K562 (cell line): ENCODE data around the gene OR2B2. TPM values are rescaled to one million over a fixed set of nuclear protein-coding genes. Genes with fewer than 3 reads are reported as not detected.

Experiments
- ATAC-seq: fragments of 200-7000 bp; cut with Tn5 transposase; 3 replicates; pipeline ENCODE4 v1.9.1; 2020; ENCODE audit warnings: moderate library complexity
- BruUV-seq: library from RNA; stranded (reverse); fragments of 400-500 nt; replicated peaks from 2 replicates; lab custom pipeline; 2021; lab: Mats Ljungman, UMichigan
- CTCF ChIA-PET: fragments of 300-600 bp; formaldehyde crosslinking; extraction: SDS; loops from one replicate; lab custom pipeline; 2021; ENCODE audit warnings: low intra/inter-chr PET ratio; lab: Yijun Ruan, JAX
- POLR2A ChIA-PET: fragments of 300-600, 350-650 bp; sonication (Branson Sonifier 250); formaldehyde crosslinking; extraction: SDS; loops from one replicate; lab custom pipeline; 2021; ENCODE audit warnings: antibody characterized with exemption, inconsistent platforms; lab: Yijun Ruan, JAX
- DNase-seq, 4 experiments: peaks; one replicate each; pipeline versions ENCODE4 v3.0.0 to v3.0.0-alpha.2; 2011 to 2018; ENCODE audit warnings: low spot score in 3 of 4, mixed read lengths in 3 of 4; ENCODE audit errors: extremely low read depth in 1 of 4
- FAIRE-seq: peaks from 2 replicates; lab custom pipeline; 2011; peaks lifted over from hg19 to GRCh38; lab: Jason Lieb, UNC
- H2AFZ ChIP-seq: 2 replicates; pipeline ENCODE4 v1.6.0; 2011; ENCODE audit warnings: low read depth, low read length, control low read depth, inconsistent platforms
- H3K27ac ChIP-seq: fragments of 200-600 bp; 3 replicates; pipeline ENCODE4 v1.8.0; 2011; ENCODE audit warnings: low read depth, mild to moderate bottlenecking, control low read depth, inconsistent platforms, low read length, moderate library complexity, mixed read lengths; ENCODE audit errors: extremely low read depth
- H3K27me3 ChIP-seq, 2 experiments: fragments of 300-600 bp in 1 of 2; 2 replicates in 1 of 2; 3 replicates in 1 of 2; pipeline versions ENCODE4 v1.6.0 to v1.8.0; 2011; ENCODE audit warnings: inconsistent platforms in 2 of 2, low read length in 2 of 2, mild to moderate bottlenecking in 1 of 2, mixed read lengths in 1 of 2, moderate library complexity in 1 of 2; ENCODE audit not compliant: control insufficient read depth in 2 of 2, insufficient read depth in 2 of 2
- H3K36me3 ChIP-seq: fragments of 300-600 bp; 3 replicates; pipeline ENCODE4 v1.8.0; 2011; ENCODE audit warnings: mild to moderate bottlenecking, low read length, inconsistent platforms; ENCODE audit not compliant: control insufficient read depth, insufficient read depth
- H3K4me1 ChIP-seq, 2 experiments: fragments of 200-600 bp in 1 of 2; replicated peaks in 1 of 2; 2 replicates in 1 of 2; 3 replicates in 1 of 2; pipeline versions ENCODE4 v1.5.1 to v1.8.0; 2011; ENCODE audit warnings: inconsistent platforms in 2 of 2, low read length in 2 of 2, mild to moderate bottlenecking in 1 of 2, mixed read lengths in 1 of 2, moderate library complexity in 1 of 2; ENCODE audit not compliant: control insufficient read depth in 2 of 2, insufficient read depth in 2 of 2
- H3K4me2 ChIP-seq: 2 replicates; pipeline ENCODE4 v1.6.1; 2011; ENCODE audit warnings: low read length, control low read depth, inconsistent platforms, mixed read lengths; ENCODE audit not compliant: insufficient read depth
- H3K4me3 ChIP-seq: fragments of 200-600 bp; sonication (generic), shearing (Covaris generic); 2 replicates; pipeline ENCODE4 v1.5.1; 2016; ENCODE audit warnings: control low read depth, inconsistent platforms
- H3K79me2 ChIP-seq: fragments of 200-600 bp; 3 replicates; pipeline ENCODE4 v1.8.0; 2011; ENCODE audit warnings: low read length, inconsistent platforms; ENCODE audit not compliant: control insufficient read depth, insufficient read depth
- H3K9ac ChIP-seq, 2 experiments: 2 replicates each; pipeline versions ENCODE4 v1.6.0 to v1.6.1; 2011; ENCODE audit warnings: low read depth in 2 of 2, low read length in 2 of 2, control low read depth in 1 of 2, inconsistent platforms in 1 of 2, mild to moderate bottlenecking in 1 of 2, mixed read lengths in 1 of 2; ENCODE audit not compliant: insufficient read depth in 1 of 2
- H3K9me1 ChIP-seq: one replicate; pipeline ENCODE4 v1.6.0; 2011; ENCODE audit warnings: inconsistent platforms, mild to moderate bottlenecking, low read length, moderate library complexity; ENCODE audit not compliant: control insufficient read depth, insufficient read depth
- H3K9me3 ChIP-seq: replicated peaks from 2 replicates; pipeline ENCODE4 v1.5.1; 2011; ENCODE audit warnings: low read depth, low read length, inconsistent platforms; ENCODE audit not compliant: control insufficient read depth, insufficient read depth
- H4K20me1 ChIP-seq: replicated peaks from 2 replicates; pipeline ENCODE4 v1.6.1; 2011; ENCODE audit warnings: low read length, inconsistent platforms, mixed read lengths; ENCODE audit not compliant: control insufficient read depth, insufficient read depth
- IRF2 ChIP-seq: sonication (generic); formaldehyde crosslinking; IDR thresholded peaks from 2 replicates; pipeline ENCODE4 v1.8.1; 2022; ENCODE audit warnings: mild to moderate bottlenecking, missing genetic modification reagents
- MCM2 ChIP-seq: fragments of 450-650 bp; IDR thresholded peaks from 2 replicates; pipeline ENCODE4 v1.6.1; 2017; ENCODE audit warnings: low read depth, mild to moderate bottlenecking
- PTRF ChIP-seq: fragments of 450-650 bp; IDR thresholded peaks from 2 replicates; pipeline ENCODE4 v1.6.1; 2016; ENCODE audit warnings: mild to moderate bottlenecking, missing genetic modification characterization, missing compliant biosample characterization
- RFX7 ChIP-seq: fragments of 250-450 bp; sonication (Bioruptor Pico); IDR thresholded peaks from 2 replicates; pipeline ENCODE4 v1.5.1; 2021; ENCODE audit warnings: mild to moderate bottlenecking
- VEZF1 ChIP-seq: fragments of 200-800 bp; sonication (Bioruptor generic); IDR thresholded peaks from 2 replicates; pipeline ENCODE4 v1.6.1; 2017; ENCODE audit warnings: missing genetic modification characterization, missing compliant biosample characterization
- ZBTB17 ChIP-seq: fragments of 450-650 bp; formaldehyde crosslinking; IDR thresholded peaks from 2 replicates; pipeline ENCODE4 v1.4.0; 2020; ENCODE audit warnings: mild to moderate bottlenecking
- ZNF717 ChIP-seq: fragments of 250-450 bp; sonication (Bioruptor Pico); IDR thresholded peaks from 2 replicates; pipeline ENCODE4 v1.5.0; 2021
- ZNF785 ChIP-seq: fragments of 250-450 bp; sonication (Bioruptor Pico); IDR thresholded peaks from 2 replicates; pipeline ENCODE4 v1.4.0; 2020; ENCODE audit warnings: mild to moderate bottlenecking
- WGBS: fragments of 100-300 bp; shearing (Covaris generic); methylation state at CpG from one replicate; pipeline ENCODE4 v1.1.6; 2016; ENCODE audit warnings: low coverage, mixed read lengths; ENCODE audit not compliant: insufficient coverage; ENCODE audit errors: missing lambda C conversion rate; 5-methylcytosine and 5-hydroxymethylcytosine counted together
- in situ Hi-C: fragments of 300-500 bp; cut with MboI; formaldehyde crosslinking; loops from 4 replicates; pipeline ENCODE4 v1.15.0; 2018; ENCODE audit warnings: inconsistent platforms, mixed read lengths
- intact Hi-C: fragments of 100-400 bp; cut with micrococcal nuclease; formaldehyde crosslinking; loops from 2 replicates; pipeline ENCODE4 v1.14.2; 2022
- polyA plus RNA-seq, 8 experiments: library from polyadenylated mRNA; depleted of rRNA in 4 of 8; stranded (reverse) in 5 of 8; unstranded in 3 of 8; fragments of >200 nt; fragmentation: Nextera tagmentation in 2 of 8; fragmentation: Illumina TruSeq in 1 of 8; extraction: Ambion mirVana in 2 of 8; extraction: Trizol in 1 of 8; gene quantifications; 2 replicates each; pipeline versions ENCODE4 v1.2.1 to v1.2.3, GENCODE V29; 2011 to 2014; ENCODE audit warnings: inconsistent platforms in 1 of 8, missing spikeins in 1 of 8
- total RNA-seq, 7 experiments: library from RNA; depleted of rRNA in 6 of 7; stranded (reverse); fragments of >200 nt in 6 of 7; fragmentation: Illumina TruSeq in 2 of 7; extraction: Trizol in 2 of 7; gene quantifications; 2 replicates each; pipeline versions ENCODE4 v1.2.1 to v1.2.3, GENCODE V29; 2011 to 2021; ENCODE audit warnings: low replicate concordance in 1 of 7
- TF ChIP-seq, protein P1 (sequence below): fragments of 450-650 bp; IDR thresholded peaks from 2 replicates; pipeline ENCODE4 v1.6.1; 2018; ENCODE audit not compliant: partially characterized antibody

Gene OR2B2
- total and polyA plus RNA-seq, 9 of the 15 experiments (the other 6 are each of a cell fraction or from before 2014, with no cell fraction given), result 0.24 TPM; not detected in 8

GRCh38 chr6:27868311-27868710 is 43.9 kb downstream of the OR2B2 start:
- H3K4me3 ChIP-seq, result no peak overlapping the region
- H3K27ac ChIP-seq, result peak overlapping the region; percentile 68; the same call in 1 of the 3 replicates
- no peaks in the 10 kb centered on the region for H4K20me1 ChIP-seq
- in situ Hi-C loops, result no loop called here
- H2AFZ ChIP-seq, result no peak overlapping the region
- ATAC-seq (no peak), FAIRE-seq (no peak), DNase-seq (no peak)
- H3K27me3 ChIP-seq, result no peaks in the 10 kb centered on the region
- no TSS peak for BruUV-seq
- H3K9ac ChIP-seq, result peak overlapping the region in 1 of 2 experiments; percentile 74; a peak in 1 of 4 replicates
- WGBS, result 34% methylated on average over 3 of the region's 3 CpGs
- no peaks in the 10 kb centered on the region for H3K9me1 ChIP-seq
- peaks cover 3% of the 10 kb centered on the region; the same call in 1 of the 2 replicates for H3K9me3 ChIP-seq
- no peak overlapping the region for H3K4me2 ChIP-seq
- CTCF ChIA-PET, result no interaction called here
- no peak for TF ChIP-seq ZNF785 (CRISPR knock-in tag)
- TF ChIP-seq, protein P1, sequence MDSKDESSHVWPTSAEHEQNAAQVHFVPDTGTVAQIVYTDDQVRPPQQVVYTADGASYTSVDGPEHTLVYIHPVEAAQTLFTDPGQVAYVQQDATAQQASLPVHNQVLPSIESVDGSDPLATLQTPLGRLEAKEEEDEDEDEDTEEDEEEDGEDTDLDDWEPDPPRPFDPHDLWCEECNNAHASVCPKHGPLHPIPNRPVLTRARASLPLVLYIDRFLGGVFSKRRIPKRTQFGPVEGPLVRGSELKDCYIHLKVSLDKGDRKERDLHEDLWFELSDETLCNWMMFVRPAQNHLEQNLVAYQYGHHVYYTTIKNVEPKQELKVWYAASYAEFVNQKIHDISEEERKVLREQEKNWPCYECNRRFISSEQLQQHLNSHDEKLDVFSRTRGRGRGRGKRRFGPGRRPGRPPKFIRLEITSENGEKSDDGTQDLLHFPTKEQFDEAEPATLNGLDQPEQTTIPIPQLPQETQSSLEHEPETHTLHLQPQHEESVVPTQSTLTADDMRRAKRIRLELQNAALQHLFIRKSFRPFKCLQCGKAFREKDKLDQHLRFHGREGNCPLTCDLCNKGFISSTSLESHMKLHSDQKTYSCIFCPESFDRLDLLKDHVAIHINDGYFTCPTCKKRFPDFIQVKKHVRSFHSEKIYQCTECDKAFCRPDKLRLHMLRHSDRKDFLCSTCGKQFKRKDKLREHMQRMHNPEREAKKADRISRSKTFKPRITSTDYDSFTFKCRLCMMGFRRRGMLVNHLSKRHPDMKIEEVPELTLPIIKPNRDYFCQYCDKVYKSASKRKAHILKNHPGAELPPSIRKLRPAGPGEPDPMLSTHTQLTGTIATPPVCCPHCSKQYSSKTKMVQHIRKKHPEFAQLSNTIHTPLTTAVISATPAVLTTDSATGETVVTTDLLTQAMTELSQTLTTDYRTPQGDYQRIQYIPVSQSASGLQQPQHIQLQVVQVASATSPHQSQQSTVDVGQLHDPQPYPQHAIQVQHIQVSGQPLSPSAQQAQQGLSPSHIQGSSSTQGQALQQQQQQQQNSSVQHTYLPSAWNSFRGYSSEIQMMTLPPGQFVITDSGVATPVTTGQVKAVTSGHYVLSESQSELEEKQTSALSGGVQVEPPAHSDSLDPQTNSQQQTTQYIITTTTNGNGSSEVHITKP, result no peak
- no peak for TF ChIP-seq ZNF717 (CRISPR knock-in tag)
- TF ChIP-seq MCM2, result no peak
- no peak for TF ChIP-seq ZBTB17 (CRISPR knock-in tag)
- TF ChIP-seq IRF2 (CRISPR knock-in tag), result no peak
- TF ChIP-seq RFX7 (CRISPR knock-in tag), result no peak
- TF ChIP-seq PTRF (tag), result no peak
- no peak for TF ChIP-seq VEZF1 (CRISPR knock-in tag)
- TF ChIP-seq, all 486 proteins: peak for 0
- H3K36me3 ChIP-seq, result no peaks in the 10 kb centered on the region
- H3K4me1 ChIP-seq, result peaks cover 0 to 21% of the 10 kb centered on the region in 2 experiments; a peak in 4 of 5 replicates
- POLR2A ChIA-PET, result interaction anchor here (1.2 to 18.7 kb wide), 8 partner anchors 11 to 59 kb away, joined by 5 to 306 read pairs (median 52); a partner anchor contains a TSS
- H3K79me2 ChIP-seq, result peaks cover 28% of the 10 kb centered on the region
- intact Hi-C loops, result no loop called here
